Putamen (tissue), 1 donor: Measurements from ENCODE around the gene XRRA1.
"Not testable (repeated sequence)": the region's sequence is repeated elsewhere in the genome, so short reads cannot be mapped to it uniquely, and the experiment has no call there.

Source experiments
- DNase-seq: peaks from one replicate; pipeline ENCODE4 v3.0.0-alpha.2; 2016; ENCODE audit warnings: low spot score

Gene XRRA1

DNA sequence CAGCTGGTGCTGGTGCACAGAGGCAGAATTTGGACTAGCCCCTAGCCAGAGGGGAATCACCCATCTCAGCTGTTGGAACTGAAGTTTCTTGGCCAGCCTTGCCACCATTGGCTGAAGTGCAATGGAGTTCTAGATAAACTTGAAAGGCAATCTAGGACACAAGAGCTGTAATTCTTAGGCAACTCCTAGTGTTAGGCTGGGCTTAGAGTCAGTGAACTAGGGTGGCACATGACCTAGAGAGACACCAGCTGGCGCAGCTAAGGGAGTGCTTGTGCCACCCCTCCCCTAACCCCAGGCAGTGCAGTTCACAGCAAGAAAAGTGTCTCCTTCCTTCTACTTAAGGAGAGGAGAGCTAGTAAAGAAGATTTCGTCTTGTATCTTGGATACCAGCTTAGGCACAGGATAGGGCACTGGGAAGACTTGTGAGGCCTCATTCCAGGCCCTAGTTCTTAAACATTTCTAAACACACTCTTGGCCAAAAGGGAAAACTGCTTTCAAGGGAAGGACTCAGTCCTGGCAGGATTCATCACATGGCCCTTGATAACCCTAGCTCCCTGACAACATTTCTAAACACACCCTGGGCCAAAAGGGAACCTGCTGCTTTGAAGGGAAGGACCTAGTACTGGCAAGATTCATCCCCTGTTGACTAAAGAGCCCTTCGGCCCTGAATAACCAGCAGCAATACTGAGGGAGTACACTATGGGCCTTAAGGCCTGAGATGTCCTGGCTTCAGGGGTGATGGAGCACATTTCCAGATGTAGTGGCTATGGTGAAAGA lies 53.4 kb downstream of the XRRA1 start:
- no peak for DNase-seq

GRCh38 chr11:74893015-74893414 lies 55.9 kb downstream of the XRRA1 start:
- not testable (repeated sequence) for DNase-seq

DNA sequence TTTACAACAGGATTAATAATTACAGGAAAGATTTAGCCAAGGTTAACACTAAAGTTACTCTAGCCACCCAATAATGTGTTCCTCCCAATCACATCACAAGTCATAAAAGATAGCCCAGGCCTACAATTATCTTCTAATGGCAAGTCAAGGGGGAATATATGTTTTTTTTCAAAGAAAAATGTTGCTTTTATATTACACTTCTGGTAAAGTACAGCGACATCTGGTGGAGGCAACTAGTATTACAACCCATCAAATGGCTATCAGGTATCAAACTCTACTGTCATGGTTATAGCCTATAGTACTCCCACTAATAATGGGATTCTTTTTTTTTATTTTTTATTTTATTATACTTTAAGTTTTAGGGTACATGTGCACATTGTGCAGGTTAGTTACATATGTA lies 71.8 kb downstream of the XRRA1 start:
- DNase-seq, result no peak

- no peak for DNase-seq
Measured at GRCh38 chr11:74871037-74871436, 77.9 kb downstream of the XRRA1 start.

DNA sequence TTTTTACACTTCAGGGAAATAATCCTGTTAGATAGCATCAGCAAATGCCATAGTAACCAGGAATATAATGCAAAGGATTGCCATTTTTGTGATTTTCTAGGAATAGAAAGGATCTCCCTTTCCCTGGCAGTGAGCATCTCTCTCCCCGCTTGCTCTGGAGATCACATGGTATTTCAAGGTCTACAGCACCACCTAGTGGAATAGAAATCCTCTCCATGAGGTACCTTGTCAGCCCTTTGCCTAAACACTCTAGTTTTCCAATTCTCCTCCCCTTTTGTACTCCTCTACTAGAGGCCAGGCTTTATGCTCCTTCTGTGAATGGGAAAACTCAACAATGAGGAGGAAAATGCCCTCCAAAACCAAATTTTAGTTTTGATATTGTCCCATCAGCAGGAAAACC lies 78.4 kb downstream of the XRRA1 start:
- DNase-seq, result no peak

GRCh38 chr11:74866557-74866956 lies 82.3 kb downstream of the XRRA1 start:
- DNase-seq, result no peak

- no peak for DNase-seq
Measured at GRCh38 chr11:74863410-74863809, 85.5 kb downstream of the XRRA1 start.

DNA sequence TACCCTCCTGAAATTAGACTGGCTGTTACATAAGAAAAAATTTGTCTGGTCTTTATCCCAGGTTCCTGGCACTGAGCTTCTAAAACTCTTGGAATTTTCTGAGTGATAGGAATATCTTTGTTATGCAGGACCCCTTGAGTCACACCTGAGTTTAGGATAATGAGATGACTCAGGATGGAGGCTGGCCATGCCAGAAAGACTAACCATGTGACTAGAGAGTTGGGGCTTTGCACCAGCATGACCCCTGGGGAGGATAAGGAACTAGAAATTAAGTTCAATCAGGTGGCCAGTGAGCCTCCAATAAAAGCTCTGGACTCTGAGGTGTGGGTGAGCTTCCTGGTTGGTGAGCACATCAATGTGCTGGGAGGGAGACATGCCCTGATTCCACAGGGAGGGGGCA lies 88.1 kb downstream of the XRRA1 start:
- no peak for DNase-seq

GRCh38 chr11:74853223-74853622 lies 95.7 kb downstream of the XRRA1 start:
- no peak for DNase-seq

DNA sequence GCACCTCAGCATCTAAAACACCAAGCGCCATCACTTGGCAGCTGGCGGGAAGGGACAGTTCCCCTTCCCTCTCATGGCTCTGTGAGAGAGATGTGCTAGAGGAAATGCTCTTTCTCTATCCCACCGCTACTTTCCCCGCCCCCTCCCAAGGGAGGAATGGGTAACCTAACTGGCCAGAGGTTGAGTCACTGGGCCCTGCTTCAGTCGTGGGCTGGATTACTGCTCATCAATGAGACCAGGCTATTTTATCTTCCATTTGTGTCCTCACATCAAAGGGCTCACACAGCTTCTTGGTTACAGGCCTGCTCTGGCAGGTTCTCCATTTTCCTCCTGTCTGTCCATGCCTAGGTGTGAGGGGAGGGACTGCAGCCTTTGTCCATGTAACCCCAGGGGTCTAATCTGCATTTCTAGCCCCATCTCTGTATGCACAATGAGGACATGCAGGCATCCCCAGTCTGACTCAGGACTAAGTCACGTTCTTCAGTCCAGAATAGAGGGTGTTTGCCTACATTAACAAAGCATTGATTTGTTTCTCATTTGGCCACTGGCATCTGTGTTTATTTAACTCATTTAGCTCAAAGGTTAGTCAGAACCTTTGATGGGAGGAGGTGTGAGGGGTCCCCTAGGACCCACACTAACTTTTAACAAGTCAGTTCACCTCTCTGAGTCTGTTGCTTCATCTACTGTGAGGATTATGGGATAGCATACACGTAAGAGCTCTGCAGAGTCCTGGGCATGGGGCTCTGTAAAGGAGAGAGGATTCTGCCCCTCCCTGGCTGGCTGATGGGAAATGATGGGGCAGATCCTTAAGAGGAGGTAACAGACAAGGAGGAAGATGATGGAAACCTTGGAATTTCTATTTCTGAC lies 99.1 kb downstream of the XRRA1 start:
- DNase-seq, result no peak

DNA sequence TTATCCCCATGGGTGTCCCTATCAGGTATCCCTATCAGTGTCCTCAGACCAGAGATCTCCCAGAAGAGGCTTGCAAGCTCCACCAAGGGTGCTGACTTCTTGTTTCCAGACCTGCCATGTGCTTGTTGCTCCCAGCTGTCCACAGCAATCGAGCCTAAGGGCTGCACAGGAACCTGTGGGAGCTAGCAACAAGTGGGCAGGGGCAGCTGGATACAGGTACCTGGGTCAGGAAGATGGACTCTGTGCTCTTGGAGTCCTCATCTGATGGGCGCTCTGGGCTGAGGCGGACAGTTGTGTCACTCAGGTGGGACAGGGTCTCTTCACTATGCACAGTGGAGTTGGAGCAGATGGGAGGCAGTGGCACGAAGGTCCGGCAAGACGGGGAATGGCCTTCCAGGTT lies 101.0 kb downstream of the XRRA1 start:
- no peak for DNase-seq

DNA sequence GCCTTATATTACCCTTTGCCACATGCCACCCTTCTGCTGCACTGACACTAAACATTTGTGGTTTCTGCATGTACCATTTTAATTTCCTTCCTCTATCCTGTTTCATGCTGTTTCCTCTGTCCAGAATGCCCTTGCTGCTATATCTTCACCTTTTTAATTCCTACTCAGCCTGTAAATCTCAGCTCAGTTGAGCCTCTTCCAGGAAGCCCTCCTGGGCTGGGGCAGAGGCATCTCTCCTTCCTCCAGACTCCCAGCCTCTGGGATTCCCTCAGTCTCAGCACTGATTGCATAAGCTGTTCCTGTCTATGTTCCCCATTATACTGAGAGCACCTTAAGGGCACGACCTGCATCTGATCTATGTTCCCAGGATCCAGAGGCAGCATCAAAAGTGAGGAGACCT lies 101.5 kb downstream of the XRRA1 start:
- no peak for DNase-seq

GRCh38 chr11:74846770-74847169 lies 102.1 kb downstream of the XRRA1 start:
- DNase-seq, result no peak

DNA sequence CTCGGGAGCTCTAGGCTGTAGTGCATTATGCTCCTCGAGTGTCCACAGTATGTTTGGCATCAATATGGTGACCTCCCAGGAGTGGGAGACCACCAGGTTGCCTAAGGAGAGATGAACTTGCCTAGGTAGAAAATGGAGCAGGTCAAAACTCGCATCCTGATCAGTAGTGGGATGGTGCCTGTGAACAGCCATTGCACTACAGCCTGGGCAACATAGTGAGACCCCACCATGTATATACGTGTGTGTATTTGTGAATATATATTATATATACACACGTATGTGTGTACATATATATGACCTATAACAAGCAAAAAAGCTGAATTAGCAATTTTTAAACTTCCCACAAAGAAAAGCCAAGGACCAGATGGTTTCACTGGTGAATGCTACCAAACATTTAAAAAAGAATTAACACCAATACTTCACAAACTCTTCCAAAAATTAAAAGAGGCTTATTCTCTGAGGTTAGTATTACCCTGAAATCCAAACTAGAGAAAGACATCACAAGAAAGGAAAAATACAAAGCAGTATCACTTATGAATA lies 102.8 kb downstream of the XRRA1 start:
- DNase-seq, result no peak

- no peak for DNase-seq
Measured at GRCh38 chr11:74844865-74845264, 104.0 kb downstream of the XRRA1 start.

GRCh38 chr11:74844072-74844471 lies 104.8 kb downstream of the XRRA1 start:
- no peak for DNase-seq

DNA sequence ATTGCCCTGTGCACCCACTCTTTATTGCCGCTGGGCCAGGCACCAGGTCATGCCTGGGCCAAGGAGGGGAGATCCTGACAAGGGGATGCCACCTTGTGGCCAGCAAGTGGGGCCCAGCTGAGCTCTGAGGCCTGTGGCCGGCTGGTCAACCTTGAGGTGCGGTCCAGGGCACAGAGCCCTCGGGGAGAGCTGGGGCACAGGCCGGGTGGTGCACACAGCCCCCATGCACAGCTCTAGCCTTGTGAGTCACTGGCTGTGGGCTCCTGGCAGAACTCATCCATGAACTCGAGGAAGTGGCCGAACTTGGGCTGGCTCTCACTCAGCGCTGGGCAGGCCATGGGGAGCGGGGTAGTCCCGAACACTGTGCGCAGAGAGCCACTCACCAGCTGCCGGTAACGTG lies 105.9 kb downstream of the XRRA1 start:
- no peak for DNase-seq

DNA sequence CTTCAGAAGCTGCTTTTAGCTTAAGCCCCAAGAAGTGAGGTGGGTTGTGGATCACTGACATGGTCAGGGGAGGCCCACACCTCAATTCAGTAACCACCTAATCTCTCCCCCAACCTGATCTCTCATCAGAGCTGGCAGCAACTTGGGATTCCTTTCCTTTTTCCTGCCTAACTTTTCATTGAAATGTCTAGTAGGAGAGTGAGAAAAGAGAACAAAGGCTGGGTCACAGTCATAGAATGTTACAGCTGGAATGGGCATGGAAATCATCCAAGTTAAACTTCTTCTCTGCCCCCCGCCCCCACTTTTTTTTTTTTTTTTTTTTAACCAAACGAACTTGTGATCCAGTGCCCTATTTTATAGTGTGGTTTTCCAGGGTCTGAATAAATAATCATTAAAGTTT lies 108.4 kb downstream of the XRRA1 start:
- no peak for DNase-seq

- no peak for DNase-seq
Measured at GRCh38 chr11:74839971-74840370, 108.9 kb downstream of the XRRA1 start.

- DNase-seq, result no peak
Measured at GRCh38 chr11:74839446-74839845, 109.4 kb downstream of the XRRA1 start.

- DNase-seq, result no peak
Measured at GRCh38 chr11:74838188-74838587, 110.7 kb downstream of the XRRA1 start.

- no peak for DNase-seq
Measured at GRCh38 chr11:74837191-74837590, 111.7 kb downstream of the XRRA1 start.

DNA sequence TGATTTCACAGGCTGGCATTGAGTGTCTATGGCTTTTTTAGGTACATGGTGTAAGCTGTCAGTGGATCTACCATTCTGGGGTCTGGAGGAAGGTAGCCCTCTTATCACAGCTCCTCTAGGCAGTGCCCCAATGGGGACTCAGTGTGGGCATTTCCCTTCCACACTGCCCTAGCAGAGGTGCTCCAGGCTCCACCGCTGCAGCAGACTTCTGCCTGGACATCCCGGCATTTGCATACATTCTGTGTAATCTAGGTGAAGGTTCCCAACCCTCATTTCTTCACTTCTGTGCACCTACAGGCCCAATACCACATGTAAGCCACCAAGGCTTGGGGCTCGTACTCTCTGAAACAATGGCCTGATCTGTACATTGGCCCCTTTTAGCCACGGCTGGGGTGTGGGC lies 122.0 kb downstream of the XRRA1 start:
- DNase-seq, result no peak
